BJ (cell line): ENCODE results near the gene CPNE1. TPM values are rescaled to one million over a fixed set of nuclear protein-coding genes. Genes with fewer than 3 reads are reported as not detected.

ENCODE experiments used
- CTCF ChIA-PET: fragments of 350-600 bp; formaldehyde crosslinking; extraction: SDS; loops from one replicate; lab custom pipeline; 2021; ENCODE audit warnings: antibody characterized with exemption, inconsistent platforms; lab: Yijun Ruan, JAX
- POLR2A ChIA-PET: fragments of 300-600 bp; sonication (Branson Sonifier 250); formaldehyde crosslinking; extraction: SDS; loops from one replicate; lab custom pipeline; 2021; ENCODE audit warnings: antibody characterized with exemption; lab: Charles Lee
- DNase-seq: peaks from one replicate; pipeline ENCODE4 v3.0.0-alpha.2; 2011; ENCODE audit warnings: low read depth
- H3K27me3 ChIP-seq: 2 replicates; pipeline ENCODE4 v1.6.0; 2011; ENCODE audit warnings: low read length; ENCODE audit not compliant: control insufficient read depth, insufficient read depth
- H3K36me3 ChIP-seq: 2 replicates; pipeline ENCODE4 v1.5.1; 2011; ENCODE audit warnings: low read length; ENCODE audit not compliant: control insufficient read depth, insufficient read depth
- H3K4me3 ChIP-seq: 2 replicates; pipeline ENCODE4 v1.5.1; 2011; ENCODE audit warnings: low read depth, mild to moderate bottlenecking, control low read depth, low read length
- polyA plus RNA-seq: library from polyadenylated mRNA; depleted of rRNA; stranded (reverse); fragments of >200 nt; gene quantifications from 2 replicates; pipeline ENCODE4 v1.2.3, GENCODE V29; 2011
- TF ChIP-seq, protein P1 (sequence below): IDR thresholded peaks from 2 replicates; pipeline ENCODE4 v1.5.1; 2011; ENCODE audit warnings: low read depth, mild to moderate bottlenecking, control low read depth, inconsistent platforms, low read length, moderate library complexity; ENCODE audit not compliant: insufficient read depth

CPNE1 gene
- polyA plus RNA-seq, 1 experiment, result 217 TPM

DNA sequence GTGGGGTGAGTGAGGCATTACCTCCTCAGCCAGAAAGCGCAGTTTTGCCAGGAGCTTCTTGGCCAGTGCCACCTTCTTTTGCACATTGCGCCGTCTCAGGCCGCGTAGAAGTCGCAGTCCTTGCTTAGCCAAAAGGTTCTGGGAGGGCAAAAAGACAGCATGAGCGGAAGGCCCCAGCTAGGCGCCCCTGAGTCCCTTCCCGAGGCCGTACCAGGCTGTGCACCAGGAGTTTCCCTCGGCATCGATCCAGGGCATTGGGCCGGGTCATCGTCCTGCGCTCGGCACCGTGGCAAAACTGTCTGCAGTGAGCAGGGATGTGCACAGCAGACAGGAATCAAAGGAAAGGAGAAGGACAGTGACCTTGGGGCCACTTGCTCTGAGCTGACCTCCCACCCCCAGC lies 69.2 kb downstream of the CPNE1 start:
- POLR2A ChIA-PET, result interaction anchor here (0.5 kb wide), 1 partner anchor 14 kb away, joined by 6 read pairs; no protein-coding TSS in a partner anchor
- H3K36me3 ChIP-seq, result no peaks in the 10 kb centered on the region
- H3K4me3 ChIP-seq, result no peak overlapping the region
- DNase-seq, result no peak
- H3K27me3 ChIP-seq, result peaks cover 10% of the 10 kb centered on the region
- TF ChIP-seq, protein P1, sequence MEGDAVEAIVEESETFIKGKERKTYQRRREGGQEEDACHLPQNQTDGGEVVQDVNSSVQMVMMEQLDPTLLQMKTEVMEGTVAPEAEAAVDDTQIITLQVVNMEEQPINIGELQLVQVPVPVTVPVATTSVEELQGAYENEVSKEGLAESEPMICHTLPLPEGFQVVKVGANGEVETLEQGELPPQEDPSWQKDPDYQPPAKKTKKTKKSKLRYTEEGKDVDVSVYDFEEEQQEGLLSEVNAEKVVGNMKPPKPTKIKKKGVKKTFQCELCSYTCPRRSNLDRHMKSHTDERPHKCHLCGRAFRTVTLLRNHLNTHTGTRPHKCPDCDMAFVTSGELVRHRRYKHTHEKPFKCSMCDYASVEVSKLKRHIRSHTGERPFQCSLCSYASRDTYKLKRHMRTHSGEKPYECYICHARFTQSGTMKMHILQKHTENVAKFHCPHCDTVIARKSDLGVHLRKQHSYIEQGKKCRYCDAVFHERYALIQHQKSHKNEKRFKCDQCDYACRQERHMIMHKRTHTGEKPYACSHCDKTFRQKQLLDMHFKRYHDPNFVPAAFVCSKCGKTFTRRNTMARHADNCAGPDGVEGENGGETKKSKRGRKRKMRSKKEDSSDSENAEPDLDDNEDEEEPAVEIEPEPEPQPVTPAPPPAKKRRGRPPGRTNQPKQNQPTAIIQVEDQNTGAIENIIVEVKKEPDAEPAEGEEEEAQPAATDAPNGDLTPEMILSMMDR, result no peak
- CTCF ChIA-PET, result interaction anchor here (1.1 kb wide), 1 partner anchor 24 kb away, joined by 3 read pairs; no protein-coding TSS in a partner anchor

DNA sequence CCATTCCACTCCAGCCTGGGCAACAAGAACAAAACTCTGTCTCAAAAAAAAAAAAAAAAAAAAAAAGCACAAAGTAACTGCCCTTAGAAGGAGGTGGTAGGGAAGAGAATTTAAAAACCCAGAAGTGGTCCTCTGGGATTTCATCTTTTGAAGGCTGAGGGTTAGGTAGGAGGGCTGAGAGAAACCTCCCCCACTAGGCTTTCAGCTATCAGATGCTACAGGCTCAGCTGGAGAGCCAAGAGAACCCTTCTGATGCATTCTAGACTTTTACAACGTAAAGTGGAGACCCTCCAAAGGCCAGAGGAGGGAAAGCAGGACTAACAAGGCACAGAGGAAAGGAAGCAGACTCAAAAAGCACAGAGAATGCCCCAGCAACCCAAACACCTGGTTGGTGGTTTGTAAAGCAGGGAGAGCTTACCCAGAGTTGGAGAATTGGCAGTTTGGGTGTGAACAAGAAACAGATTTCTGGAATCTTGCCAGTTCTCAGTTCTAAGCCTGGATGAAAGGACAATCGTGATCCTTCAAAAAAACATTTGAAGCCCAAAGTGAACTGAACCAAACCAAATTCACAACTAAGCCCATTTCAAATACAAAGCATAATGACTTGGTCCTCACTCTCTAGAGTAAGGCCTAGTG lies 72.2 kb downstream of the CPNE1 start:
- H3K36me3 ChIP-seq, result no peaks in the 10 kb centered on the region
- no peak overlapping the region for H3K4me3 ChIP-seq
- TF ChIP-seq, protein P1, result no peak
- ChIA-PET CTCF (interaction anchor here (1.9 kb wide), 1 partner anchor 12 kb away, joined by 5 read pairs; no protein-coding TSS in a partner anchor), POLR2A (no interaction called here)
- DNase-seq, result no peak
- H3K27me3 ChIP-seq, result peaks cover 3% of the 10 kb centered on the region

DNA sequence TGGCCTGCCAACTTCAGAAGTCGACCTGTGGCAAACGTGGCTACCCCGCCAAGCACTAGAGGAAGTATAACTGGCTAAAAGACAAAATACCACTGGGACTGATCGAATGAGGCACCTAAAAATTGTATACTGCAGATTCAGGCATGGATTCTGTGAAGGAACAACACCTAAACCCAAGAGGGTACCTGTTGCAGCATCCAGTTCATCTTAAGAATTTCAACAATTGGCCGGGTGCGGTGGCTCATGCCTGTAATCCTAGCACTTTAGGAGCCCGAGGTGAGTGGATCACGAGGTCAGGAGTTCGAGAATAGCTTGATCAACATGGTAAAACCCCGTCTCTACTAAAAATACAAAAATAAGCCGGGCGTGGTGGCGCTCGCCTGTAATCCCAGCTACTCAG lies 76.3 kb downstream of the CPNE1 start:
- no peaks in the 10 kb centered on the region for H3K27me3 ChIP-seq
- ChIA-PET CTCF (no interaction called here), POLR2A (interaction anchor here (0.6 kb wide), 1 partner anchor 17 kb away, joined by 4 read pairs; no protein-coding TSS in a partner anchor)
- no peak for DNase-seq
- no peaks in the 10 kb centered on the region for H3K36me3 ChIP-seq
- TF ChIP-seq, protein P1, result no peak
- no peak overlapping the region for H3K4me3 ChIP-seq

DNA sequence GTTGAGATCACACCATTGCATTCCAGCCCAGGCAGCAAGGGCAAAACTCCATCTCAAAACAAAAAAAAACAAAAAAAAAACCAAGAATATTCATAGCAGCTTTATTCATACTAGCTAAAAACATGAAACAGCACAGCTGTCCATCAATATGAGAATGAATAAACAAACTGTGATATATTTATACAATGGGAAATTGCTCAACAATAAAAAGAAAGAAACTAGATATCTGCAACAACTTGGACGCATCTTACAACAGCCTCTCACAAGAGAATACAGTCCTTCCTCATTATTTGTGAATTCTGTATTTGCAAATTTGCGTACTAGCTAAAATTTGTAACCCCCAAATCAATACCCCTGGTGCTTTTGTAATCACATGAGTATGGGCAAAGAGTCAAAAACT lies 77.3 kb downstream of the CPNE1 start:
- TF ChIP-seq, protein P1, result no peak
- Histone ChIP-seq H3K36me3 (no peaks in the 10 kb centered on the region), H3K27me3 (no peaks in the 10 kb centered on the region), H3K4me3 (no peak overlapping the region)
- no peak for DNase-seq
- POLR2A ChIA-PET, result no interaction called here
- CTCF ChIA-PET, result no interaction called here

DNA sequence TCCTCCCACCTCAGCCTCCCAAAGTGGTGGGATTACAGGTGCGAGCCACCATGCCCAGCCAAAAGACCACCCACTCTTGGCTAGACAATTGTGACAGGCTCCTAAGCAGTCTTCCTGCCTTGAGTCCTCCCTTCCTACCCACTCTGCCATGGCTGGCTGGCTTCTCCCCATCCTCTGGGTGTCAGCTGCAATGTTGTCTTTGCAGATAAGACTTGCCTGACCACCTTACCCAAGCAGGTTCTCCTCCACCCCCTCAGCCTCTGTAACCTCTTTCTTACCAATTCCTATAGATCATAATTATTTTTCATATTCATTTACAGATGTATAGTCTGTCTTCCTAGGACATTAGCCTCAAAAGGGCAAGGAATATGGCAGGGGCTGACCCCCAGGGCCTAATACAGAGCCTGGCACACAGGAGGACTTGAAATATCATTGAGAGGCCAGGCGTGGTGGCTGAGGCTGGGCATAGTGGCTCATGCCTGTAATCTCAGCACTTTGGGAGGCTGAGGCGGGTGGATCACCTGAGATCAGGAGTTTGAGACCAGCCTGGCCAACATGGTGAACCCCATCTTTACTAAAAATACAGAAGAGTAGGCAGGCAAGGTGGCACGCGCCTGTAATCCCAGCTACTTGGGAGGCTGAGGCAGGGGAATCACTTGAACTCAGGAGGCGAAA lies 77.8 kb downstream of the CPNE1 start:
- Histone ChIP-seq H3K4me3 (no peak overlapping the region), H3K27me3 (no peaks in the 10 kb centered on the region), H3K36me3 (no peaks in the 10 kb centered on the region)
- TF ChIP-seq, protein P1, result no peak
- ChIA-PET POLR2A (no interaction called here), CTCF (no interaction called here)
- no peak for DNase-seq
